Activated CD4-positive, alpha-beta T cell treated with anti-CD3 and anti-CD28 coated beads, Interleukin-2, amount 50 U/mL, for 24 hours (primary cell): ENCODE results near the gene ZP3.
"Not testable (repeated sequence)": the region's sequence is repeated elsewhere in the genome, so short reads cannot be mapped to it uniquely, and the experiment has no call there.

Experiments used
- DNase-seq, 2 donors: peaks; one replicate each; pipeline ENCODE4 v3.0.0-alpha.2; 2020; ENCODE audit warnings: low read depth in 1 of 2, low spot score in 1 of 2

Gene ZP3

DNA sequence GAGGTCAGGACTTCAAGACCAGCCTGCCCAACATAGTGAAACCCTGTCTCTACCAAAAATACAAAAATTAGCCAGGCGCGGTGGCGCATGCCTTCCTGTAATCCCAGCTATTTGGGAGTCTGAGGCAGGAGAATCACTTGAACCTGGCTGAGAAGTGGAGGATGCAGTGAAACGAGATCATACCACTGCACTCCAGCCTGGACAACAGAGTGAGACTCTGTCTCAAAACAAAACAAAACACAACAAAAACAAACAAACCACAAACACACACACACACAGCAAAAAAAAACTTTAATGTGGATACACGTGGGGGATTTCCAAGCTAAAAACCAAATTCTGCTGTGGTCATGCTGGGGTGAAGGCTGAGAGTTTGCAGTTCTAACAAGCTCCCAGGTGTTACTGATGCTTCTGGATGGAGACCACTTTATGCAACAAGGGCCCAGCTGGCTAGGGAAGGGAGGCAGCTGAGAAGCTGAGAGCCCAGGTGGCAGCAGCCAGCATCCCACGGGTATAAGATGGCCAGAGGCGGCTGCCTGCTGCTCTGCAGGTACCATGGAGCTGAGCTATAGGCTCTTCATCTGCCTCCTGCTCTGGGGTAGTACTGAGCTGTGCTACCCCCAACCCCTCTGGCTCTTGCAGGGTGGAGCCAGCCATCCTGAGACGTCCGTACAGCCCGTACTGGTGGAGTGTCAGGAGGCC, at the start of gene ZP3:
TSS of gene ZP3 (plus strand) at position 538 of the 699 bp plus-strand sequence. CDS start at position 553, 15 bp downstream.
- no peak for DNase-seq

GRCh38 chr7:76375251-76375650, 49.5 kb upstream of the ZP3 start:
- DNase-seq, result no peak

- no peak for DNase-seq
Observed at GRCh38 chr7:76377186-76377918, 47.4 kb upstream of the ZP3 start.

DNA sequence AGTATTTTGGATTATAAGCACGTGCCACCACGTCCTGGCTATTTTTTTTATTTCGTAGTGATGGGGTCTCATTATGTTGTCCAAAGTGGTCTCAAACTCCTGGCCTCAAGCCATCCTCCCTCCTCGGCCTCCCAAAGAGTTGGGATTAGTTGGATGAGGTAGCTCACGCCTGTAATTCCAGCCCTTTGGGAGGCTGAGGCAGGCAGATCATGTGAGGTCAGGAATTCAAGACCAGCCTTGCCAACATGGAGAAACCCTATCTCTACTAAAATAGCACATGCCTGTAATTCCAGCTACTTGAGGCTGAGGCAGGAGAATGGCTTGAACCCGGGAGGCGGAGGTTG, 44.2 kb upstream of the ZP3 start:
- DNase-seq, result no peak

- DNase-seq, result no peak
Observed at GRCh38 chr7:76381814-76382213, 42.9 kb upstream of the ZP3 start.

GRCh38 chr7:76383089-76383944, 41.4 kb upstream of the ZP3 start:
- no peak for DNase-seq

- DNase-seq, result no peak
Observed at GRCh38 chr7:76386691-76387260, 38.0 kb upstream of the ZP3 start.

- not testable (repeated sequence) for DNase-seq
Observed at GRCh38 chr7:76387789-76388188, 37.0 kb upstream of the ZP3 start.

- no peak for DNase-seq
Observed at GRCh38 chr7:76390092-76390491, 34.7 kb upstream of the ZP3 start.

- no peak for DNase-seq
Observed at GRCh38 chr7:76392531-76393115, 32.1 kb upstream of the ZP3 start.

- DNase-seq, result peak; percentile 80 to 83
Observed at GRCh38 chr7:76393116-76394031, 31.4 kb upstream of the ZP3 start.

DNA sequence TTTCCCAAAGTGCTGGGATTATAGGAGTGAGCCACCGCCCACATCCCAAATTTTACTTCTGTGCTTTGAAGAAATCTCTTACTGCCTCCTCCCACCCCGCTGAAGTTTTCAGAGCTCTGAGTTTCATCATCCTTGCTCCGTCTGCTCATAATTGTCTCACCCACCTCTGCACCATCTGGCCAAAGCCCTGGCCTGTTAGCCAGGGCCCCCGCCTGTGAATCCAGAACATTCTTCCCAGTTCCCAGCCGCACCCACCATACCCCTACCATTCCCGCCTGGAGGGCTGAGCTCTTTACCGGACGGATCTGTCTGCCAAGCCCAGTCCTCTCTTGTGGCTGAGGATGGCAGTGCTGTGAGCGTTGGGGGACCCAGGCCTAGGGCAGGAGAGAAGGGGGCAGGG, 29.8 kb upstream of the ZP3 start:
- DNase-seq, result no peak

GRCh38 chr7:76395605-76395964, 29.2 kb upstream of the ZP3 start:
- not testable (repeated sequence) for DNase-seq

DNA sequence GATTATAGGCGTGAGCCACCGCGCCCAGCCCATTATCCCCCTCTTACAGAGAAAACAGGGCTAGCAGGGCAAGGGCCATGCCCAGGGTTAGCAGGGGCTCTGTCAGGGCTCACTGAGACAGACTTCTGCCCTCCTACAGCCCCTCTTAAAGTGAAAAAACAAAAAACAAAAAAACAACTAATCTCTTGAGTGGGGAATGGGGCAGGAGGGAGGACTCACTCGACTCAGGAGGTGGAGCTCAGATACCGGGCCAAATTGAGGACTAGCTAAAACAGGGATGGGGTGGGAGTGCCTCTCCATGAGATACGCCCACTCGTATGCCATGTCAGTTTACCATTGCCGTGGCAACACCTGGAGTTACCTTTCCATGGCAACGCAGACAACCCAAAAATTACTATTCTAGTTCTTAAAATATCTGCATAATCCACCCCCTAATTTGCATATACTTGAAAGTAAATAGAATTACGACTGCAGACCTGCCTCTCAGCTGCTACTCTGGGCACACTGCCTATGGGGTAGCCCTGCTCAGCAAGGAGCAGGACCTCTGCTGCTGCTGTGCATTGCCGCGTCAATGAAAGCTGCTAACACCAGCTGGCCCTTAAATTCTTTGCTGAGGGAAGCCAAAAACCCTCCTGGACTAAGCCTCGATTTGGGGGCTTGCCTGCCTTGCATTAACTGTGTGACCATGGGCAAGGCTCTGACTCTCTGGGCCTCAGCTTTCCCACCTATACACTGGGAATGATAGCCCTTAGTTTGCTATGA, 28.6 kb upstream of the ZP3 start:
- no peak for DNase-seq

DNA sequence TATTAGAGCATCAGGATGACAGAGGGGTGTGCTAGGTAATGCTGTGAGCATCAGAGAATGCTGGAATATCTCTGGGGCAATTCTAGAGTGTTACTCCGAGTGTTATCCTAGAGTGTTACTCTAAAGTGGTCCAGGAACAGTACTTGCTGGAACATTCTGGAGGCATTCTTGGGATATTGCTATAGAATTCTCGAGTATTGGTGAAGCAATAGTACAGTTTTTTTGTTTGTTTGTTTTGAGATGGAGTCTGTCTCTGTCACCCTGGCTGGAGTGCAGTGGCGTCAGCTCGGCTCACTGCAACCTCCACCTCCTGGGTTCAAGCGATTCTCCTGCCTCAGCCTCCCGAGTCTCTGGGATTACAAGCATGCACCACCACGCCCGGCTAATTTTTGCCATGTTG, 27.9 kb upstream of the ZP3 start:
- no peak for DNase-seq

DNA sequence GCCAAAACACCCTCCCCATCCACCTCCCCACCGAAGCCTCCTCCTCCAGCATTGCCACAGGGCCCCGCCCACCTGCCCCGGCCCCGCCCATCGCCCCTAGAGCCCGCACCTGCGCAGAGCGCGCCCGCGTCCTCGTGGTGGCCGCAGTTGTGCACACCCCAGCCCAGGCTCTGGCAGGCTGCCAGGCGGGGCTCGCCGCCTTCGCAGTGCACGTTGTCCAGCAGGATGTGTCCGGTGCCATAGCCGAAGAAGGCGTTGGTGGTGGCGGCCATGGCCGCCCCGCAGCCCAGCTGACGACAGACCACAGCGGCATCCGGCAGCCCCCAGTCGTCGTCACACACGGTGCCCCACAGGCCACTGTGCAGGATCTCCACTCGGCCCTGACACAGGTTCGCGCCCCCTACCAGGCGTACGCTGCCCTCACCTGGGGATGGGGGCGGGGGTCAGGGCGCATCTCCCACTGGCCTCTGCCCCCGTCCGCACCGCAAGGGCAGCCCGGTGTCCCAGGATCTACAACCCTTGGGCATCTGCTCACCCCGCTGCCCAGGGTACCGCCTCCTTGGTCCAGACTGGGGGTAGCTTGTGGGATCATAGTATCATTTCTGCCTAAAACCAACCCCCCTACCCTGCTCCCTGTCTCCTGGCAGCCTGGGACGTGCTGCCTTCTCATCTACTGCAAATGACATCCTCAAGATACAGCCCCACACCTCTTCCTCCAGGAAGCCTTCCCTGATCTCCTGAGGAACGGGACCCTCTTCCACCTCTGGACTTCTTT, 27.2 kb upstream of the ZP3 start:
- DNase-seq, result peak; percentile 76 to 78

- DNase-seq, result no peak
Observed at GRCh38 chr7:76400248-76400647, 24.5 kb upstream of the ZP3 start.

GRCh38 chr7:76403097-76403496, 21.7 kb upstream of the ZP3 start:
- not testable (repeated sequence) for DNase-seq
